ENCODE measurements around the gene MEP1B.
"Not testable (repeated sequence)": the region's sequence is repeated elsewhere in the genome, so short reads cannot be mapped to it uniquely, and the experiment has no call there.

MEP1B gene

DNA sequence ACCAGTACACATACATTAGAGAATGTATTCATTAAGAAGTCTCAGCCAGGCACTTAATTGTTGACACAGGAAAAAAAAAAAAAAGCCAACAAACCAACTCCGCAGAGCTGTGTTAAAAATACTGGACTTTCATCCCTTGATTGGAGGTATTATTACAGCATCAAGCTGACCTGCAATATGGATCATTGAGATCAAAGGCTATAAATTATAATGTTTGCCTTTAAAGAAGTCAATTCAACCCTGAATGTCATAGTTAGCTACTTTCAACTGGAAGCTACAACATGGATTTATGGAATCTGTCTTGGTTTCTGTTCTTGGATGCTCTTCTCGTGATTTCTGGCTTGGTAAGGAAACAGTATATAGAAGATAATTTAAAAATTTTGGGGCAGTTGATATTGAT lies at the start of gene MEP1B:
MEP1B (plus strand) TSS at position 250 of the 400 bp plus-strand sequence; CDS start at position 282, 32 bp downstream.
- no peak for DNase-seq

DNA sequence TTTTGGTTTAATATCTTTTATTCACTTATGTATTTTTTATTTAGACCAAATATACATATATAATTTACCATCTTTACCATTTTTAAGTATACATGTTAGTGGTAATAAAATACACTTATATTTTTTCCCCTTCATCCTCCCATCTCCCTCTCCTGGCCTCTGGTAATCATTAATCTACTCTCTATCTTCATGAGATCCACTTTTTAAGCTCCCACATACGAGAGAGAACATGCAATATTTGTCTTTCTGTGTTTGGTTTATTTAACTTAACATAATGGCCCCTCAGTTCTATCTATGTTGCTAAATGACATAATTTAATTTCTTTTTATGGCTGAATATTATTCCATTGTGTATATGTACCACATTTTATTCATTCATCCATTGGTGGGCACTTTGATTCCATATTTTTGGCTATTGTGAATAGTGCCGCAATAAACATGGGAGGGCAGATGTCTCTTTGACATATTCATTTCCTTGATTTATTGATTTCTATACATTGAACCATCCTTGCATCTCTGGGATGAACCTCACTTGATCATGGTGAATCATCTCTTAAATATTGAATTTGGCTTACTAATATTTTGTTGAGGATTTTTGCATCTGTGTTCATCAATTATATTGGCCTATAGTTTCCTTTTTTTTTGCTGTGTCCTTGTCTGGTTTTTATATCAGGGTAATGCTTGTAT lies 41.5 kb upstream of the MEP1B start:
- DNase-seq, result no peak

DNA sequence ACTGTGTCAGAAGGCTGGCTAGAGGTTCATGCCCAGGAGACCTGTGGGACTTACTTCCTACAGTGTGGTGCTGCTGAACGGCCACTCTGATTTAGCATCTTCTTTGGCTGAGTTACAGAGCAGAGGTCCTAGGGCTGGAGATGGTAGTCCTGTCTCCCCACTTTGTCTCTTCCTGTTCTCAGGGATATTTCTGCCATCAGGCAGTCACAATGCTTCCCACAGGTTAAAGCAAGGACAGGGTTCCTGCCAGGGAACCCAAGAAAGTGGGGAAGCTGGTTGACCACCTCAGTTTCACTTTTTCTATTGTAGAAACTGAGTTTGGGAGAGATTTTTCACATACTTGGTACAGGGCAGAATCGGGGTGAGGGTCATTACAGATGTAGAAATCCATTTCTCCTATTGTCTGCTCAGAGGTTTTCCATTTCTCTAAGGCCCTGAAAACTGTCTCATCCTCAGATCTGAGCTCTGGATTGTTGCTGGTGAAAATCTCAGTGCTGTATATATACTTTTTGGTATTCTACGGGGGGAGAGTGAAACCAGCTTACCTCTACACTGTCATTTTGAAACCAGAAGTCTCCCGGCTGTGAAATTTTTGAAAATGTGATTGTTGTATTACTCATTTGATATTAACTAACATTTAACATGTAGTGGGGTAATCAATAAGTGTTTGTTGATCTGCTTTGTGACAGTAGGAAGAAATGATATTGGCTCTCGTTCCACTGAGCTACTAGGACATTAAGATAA lies 37.0 kb upstream of the MEP1B start:
- DNase-seq, result no peak

DNA sequence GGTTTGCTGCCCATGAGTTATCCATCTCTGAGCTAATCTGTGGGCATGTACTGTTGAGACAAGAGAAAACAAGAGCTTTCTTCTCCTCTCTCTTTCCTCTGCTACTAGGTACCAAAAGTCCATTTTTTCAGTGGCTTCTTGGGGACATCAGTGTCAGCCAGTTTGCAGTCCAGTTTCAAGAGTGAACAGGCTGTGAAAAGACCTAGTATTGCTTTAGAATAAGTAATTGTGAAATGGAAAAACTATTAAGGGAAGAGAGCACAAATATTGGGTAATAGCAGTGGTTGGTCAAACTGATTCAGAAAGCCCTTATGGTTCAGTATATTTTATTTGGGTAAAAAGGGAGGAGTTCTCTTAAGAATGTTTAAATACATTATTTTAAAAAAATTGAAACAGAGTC lies 33.0 kb upstream of the MEP1B start:
- DNase-seq, result no peak

DNA sequence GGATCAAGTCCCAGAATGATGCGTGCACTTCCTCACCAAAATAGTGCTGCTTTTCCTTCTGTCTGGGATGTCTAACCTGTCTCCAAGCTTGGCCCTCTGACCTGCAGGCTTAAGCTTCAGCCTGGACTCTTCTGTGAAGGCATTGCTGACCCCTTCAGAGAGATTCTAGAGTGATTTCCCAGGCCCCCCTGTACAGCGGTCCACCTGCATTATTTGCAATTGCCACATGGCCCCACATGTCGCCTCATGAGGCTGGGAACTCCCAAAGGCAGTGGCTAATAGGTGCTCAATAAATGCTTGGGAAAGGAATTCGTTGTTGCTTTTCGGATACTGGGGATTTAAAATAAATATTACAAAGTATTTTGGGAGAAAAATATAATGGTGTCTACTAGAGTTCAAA lies 32.3 kb upstream of the MEP1B start:
- no peak for DNase-seq

DNA sequence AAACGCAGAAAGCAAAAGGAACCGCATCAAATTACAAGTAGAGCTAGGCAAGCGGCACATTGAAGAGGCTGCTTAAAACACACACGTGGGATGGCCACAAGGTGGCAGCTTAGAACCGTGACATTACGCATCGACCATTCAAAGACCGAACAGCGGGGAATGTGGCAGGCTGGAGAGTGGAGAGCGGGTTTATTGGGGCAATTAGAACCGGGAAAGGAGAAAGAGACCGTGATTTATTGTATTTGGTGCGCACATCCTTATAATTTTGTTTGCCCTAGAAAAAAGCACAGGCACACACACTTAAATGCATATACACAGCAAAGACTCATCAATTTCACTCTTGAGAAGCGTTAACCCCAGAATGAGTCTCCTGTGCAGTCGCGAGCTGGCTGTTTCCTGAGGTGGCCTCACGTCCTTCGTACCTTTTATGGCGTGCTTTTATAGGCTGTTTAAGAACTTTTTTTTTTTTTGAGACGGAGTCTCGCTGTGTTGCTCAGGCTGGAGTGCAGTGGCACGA lies 31.7 kb upstream of the MEP1B start:
- DNase-seq, result no peak

DNA sequence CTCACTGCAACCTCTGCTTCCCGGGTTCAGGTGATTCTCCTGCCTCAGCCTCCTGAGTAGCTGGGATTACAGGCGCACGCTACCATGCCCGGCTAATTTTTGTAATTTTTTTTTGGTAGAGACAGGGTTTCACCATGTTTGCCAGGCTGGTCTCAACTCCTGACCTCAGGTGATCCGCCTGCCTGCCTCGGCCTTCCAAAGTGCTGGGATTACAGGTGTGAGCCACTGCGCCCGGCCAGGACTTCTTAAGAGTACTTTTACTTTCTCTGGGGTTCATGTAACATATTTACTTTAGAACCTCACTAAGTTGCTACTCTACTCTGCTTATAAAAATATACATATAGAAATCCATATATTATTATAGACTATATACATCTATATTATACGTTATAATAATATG lies 31.2 kb upstream of the MEP1B start:
- DNase-seq, result not testable (repeated sequence)

DNA sequence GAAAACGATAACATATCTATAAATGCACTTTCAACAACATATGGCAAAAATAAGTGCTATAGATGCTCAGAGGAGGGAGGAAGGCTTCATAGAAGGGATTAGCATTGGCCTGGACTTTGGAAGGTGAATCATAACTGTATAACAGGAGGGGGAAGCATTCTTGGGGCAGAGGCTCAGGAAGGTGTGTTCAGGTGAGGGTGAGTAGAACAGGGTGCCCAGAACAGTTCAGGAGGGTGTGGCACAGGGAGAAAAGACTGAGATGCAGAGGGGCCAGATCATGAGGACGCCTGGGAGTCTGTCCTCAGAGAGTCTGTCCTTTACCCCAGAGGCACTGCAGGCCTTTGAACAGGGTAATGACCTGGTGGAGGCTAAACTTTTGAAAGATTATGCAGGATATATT lies 29.3 kb upstream of the MEP1B start:
- no peak for DNase-seq

DNA sequence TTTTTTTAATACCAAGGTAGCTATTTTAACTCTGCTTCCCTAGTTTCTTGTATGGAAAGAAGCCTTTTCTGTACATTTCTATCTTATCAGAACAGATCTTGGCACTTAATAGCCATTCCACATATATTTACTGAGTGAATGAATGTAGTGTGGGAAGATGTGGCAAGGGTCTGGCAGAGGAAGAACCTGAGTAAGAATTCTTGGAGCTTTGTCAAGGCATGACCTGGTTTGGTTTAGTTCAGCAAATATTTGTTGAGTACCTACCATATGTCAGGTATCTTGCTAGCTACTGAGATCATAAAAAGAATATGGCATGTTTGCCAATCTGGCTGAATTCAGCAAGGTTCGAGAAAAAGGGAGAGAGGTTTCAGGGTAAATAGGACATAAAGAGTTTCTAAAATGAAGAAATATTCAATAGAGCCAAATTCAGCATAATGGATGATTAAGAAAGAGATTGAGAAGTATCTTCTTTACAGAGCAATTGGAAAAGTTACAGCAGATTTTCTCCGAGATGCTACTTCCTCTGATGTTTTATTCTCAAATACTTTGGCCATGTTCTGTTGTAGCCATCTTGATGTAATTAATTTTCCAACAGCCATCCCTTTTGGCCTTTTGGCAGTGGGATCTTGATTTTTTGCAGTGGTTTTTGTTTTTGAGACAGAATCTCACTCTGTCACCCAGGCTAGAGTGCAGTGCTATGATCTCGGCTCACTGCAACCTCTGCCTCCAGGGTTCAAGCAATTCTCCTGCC lies 21.7 kb upstream of the MEP1B start:
- no peak for DNase-seq

DNA sequence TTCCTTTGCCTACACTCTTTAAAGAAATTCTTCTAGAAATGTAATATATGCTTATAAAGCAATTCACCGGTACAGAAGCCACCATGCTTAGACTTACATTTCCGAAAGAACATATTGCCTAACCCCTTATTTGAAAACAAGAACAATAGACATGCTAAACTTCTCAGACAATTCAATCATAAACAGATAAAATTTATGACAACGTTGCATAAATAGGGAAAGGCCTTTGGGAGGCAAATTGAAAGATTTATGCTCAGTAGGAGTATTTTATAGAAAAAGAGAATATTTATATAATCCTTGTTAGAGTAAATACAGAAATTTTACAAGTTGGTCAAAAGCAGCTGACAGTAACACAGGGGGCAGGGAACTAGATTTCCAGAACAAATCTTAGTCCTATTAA lies 16.2 kb upstream of the MEP1B start:
- no peak for DNase-seq

DNA sequence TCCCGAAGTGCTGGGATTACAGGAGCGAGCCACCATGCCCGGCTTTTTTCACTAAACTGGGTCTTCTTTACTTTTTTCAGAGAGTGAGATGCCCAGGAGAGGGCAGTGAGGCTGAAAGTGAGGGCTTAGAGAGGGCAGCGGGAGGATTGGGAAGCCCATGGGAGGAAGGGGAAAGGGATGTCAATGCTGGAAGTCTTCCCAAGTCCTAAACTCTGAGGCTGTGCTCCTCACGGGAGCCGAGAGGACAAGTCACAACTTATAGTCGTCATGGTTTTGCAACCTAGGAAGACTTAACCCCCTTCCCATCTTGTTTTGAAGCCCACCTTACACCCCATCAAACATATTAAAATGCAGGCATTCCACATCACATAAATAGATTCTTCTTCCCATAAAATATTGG lies 15.1 kb upstream of the MEP1B start:
- DNase-seq, result no peak

DNA sequence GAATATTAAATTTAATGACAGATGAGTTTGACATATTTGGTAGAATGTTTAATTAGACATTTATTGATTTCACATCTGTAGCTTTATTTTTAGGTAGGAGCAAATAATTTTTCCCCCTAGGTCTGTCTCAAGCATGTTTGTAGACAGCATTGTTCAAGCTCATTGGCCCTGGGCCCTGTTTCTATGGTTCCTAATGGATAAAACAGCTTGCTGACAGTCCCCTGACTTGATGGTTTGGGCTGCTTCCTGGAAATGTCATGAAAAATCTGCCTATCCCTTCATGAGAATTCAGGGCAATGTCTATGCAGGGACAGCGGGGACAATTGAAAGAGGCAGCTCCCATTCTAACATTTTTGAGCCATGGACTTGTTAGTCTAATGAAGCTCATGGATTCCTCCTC lies 14.6 kb upstream of the MEP1B start:
- DNase-seq, result no peak

DNA sequence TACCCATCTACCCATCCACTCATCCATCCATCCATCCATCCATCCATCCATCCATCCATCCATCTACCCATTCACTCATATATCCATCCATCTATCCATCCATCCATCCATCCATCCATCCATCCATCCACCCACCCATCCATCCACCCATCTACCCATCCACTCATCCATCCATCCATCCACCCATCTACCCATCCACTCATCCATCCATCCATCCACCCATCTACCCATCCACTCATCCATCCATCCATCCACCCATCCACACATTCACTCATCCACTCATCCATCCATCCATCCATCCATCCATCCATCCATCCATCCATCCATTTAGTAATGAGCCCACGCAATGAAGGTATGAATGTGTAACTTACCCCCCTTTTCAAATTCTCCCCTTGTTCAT lies 13.1 kb upstream of the MEP1B start:
- not testable (repeated sequence) for DNase-seq

DNA sequence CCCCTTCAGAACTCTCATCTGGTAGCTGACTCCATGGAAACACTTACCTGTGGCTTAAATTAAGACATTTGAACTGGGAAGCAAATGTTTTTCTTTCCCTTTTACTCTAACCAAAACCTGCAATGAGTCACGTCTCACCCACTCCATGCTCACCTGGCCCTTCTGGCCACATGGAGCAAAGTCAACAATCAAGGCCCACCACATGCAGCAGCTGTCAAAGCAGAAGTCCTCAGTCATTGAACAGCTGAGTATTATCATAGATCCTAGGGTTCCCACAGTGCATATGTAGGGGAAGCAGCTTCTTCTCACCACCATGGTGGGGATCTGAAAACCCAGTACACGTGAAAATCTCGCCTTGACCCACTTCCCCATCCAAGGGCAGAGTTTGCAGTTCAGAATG lies 12.3 kb upstream of the MEP1B start:
- DNase-seq, result no peak

DNA sequence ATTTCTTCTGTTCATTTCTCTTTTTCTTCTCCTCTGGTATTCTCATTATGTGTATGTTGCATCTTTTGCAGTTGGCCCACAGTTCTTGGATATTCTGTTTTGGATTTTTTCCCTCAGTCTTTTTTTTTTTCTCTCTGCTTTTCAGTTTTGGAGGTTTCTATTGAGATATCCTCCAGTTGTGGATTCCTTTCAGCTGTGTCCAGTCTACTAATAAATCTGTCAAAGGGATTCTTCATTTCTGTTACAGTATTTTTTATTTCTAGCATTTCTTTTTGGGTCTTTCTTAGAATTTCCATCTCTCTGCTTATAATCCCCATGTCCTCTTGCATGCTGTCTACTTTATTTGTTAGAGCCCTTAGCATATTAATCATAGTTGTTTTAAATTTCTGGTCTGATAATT lies 6.3 kb upstream of the MEP1B start:
- DNase-seq, result no peak

DNA sequence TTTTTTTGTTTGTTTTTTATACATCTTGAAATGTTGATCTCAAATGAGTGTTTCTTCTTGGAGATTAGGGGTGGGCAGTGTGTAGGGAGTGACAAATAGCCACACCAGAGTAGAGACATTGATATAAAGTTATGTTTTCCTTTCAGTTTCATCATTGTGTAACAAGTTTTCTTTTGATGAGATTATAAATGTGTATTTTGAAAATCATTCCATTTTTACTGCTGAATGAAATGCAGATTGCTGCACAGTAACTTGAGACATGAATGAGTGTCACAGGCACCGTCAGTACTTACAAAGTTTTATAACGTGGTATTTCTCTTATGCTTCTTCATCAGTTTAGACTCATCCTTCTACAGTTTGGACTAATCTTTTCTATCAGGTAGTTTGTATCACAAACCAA lies 370 bp downstream of the MEP1B start:
- DNase-seq, result no peak

DNA sequence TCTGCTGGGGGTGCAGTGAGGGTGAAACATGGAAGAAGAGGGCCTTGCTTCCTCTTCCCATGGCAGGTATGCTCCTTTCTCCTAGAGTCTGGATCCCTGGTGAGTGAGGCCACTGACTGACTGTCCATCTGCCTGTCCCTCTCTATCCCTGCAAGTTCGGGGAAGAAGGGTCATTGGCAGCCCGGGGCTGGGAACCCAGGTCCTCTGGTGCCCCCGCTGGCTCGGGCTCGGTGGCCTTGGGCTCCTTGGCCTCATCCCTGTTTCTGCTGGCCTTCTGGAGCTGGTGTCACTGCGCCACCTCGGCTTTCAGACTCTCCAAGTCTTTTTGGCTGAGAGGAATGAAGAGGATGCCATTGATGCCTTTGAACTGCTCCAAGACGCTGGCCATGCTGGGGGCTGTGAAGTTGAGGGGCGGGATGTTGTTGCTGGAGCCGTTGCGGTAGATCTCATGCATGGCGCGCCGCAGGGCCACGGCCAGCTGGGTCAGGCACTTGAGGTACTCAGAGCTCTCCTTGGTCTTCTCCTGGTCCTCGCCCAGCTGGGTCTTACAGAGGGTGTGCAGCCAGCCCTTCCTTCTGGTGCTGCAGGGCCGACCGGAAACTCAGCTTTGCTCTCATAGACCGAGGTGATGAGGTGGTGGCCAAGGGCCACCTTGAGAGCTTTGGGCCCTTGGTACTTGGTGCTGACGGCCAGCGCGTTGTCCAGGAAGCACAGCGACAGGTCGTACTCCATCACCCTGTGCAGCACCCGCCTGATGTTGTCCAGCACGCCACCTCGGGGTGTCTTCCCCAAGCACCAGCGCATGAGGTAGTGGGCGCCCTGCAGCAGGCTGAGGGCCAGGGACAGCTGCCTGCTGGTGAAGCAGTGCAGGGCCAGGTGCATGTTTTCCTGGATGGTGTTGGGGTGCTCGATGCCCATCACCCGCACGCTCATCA lies 6.3 kb downstream of the MEP1B start:
- DNase-seq, result no peak

DNA sequence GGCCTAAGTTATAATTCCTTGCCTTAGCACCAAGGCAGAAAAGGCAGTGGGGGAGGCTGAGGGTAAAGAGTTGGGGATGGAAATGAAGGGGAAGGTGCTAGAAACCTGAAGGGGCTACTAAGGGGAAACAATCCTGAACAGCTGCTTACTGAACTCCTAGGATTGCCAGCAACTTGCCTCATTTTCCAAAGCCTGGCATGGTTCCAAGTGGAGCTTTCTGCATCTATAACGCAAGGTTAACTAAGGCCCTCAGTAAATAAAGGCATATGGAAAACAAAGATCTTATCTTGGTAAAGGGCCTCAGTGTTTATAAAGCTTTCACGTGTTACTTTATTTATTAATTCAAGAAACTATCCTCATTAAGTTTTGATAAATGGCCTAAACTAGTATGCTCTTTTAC lies 10.9 kb downstream of the MEP1B start:
- DNase-seq, result no peak

DNA sequence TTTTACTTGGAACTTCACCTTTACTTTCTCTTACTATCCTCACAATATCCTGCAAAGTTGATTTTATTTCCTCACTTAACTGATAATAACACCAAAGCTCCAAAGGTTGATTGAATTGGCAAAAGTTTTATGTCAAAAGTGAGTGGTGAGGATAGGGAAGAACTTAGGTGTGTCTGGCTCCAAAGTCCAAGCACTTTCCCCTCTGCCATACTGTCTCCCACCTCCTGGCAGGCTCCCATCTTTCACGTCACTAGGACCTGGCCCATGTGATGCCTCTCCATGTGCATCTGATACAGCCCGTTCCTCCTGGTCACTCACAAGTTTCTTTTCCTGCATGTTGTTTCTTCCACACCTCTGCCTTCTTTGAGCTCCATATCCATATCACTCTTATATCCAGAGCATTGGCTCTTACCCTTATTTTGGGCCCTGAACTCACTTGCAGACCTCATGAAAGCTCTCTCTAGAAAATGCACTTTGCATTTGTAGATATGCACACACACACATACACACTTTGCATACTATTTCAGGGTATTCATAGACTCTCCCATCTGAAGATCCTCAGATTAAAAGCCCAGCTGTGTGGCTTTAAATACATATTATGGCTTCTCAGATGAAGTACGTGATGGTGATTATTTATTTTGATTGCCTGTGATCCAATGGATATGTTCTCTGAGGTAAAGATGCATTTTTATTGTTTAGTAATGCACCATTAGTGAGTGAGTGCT lies 12.3 kb downstream of the MEP1B start:
- no peak for DNase-seq

DNA sequence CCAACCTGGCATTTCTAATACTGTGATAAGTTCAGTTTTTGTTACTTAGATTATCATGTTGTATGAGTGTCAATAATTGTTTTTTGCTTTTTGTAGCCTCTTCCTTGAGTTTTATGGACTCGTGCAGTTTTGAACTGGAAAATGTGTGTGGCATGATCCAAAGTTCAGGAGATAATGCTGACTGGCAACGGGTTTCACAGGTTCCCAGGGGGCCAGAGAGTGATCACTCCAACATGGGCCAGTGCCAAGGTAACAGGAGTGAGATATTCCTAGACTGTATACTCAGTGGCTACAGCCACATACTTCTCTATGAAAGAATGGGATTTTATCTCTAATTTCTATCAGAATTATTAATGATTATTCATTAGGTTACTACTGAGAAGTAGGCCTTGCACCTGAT lies 18.2 kb downstream of the MEP1B start:
- no peak for DNase-seq

DNA sequence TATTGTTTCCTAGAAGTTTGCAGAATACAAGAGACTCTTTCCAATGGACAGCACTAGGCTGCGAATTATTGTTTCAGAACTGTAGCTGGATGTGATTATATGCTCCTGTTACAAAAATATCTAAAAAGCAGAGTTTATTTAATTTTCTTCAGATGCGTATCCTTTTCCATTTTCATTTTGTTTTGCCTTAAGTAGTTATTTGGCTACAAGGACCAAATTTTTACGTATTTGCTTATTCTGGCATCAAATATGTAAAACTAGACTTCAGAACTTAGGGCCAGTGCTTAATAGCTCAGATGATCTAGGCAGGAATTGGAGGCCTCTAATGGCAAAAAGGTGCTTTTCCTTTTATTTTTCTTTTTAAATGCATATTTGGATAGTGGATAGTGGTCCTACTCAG lies 18.7 kb downstream of the MEP1B start:
- no peak for DNase-seq

Measured in GOT3 (cell line).